Gastrocnemius medialis (tissue), 4 donors: ENCODE measurements around the gene KATNA1.

ENCODE experiments used
- POLR2A ChIP-seq, 2 donors: fragments of 450-650 bp; IDR thresholded peaks; one replicate each; pipeline ENCODE4 v1.6.1; 2017; ENCODE audit warnings: antibody characterized with exemption in 2 of 2, mild to moderate bottlenecking in 2 of 2, moderate library complexity in 2 of 2
- TF ChIP-seq, protein P1 (sequence below), 5 experiments: fragments of 450-650 bp in 3 of 5; fragments of 200-600 bp in 2 of 5; sonication (generic) in 2 of 5; IDR thresholded peaks in 4 of 5; conservative IDR thresholded peaks in 1 of 5; 1 replicate in 4 of 5; 2 replicates in 1 of 5; pipeline ENCODE4 v1.5.1; 2016 to 2019; ENCODE audit warnings: antibody characterized with exemption in 5 of 5, mild to moderate bottlenecking in 3 of 5, moderate library complexity in 3 of 5

- TF ChIP-seq, protein P1, sequence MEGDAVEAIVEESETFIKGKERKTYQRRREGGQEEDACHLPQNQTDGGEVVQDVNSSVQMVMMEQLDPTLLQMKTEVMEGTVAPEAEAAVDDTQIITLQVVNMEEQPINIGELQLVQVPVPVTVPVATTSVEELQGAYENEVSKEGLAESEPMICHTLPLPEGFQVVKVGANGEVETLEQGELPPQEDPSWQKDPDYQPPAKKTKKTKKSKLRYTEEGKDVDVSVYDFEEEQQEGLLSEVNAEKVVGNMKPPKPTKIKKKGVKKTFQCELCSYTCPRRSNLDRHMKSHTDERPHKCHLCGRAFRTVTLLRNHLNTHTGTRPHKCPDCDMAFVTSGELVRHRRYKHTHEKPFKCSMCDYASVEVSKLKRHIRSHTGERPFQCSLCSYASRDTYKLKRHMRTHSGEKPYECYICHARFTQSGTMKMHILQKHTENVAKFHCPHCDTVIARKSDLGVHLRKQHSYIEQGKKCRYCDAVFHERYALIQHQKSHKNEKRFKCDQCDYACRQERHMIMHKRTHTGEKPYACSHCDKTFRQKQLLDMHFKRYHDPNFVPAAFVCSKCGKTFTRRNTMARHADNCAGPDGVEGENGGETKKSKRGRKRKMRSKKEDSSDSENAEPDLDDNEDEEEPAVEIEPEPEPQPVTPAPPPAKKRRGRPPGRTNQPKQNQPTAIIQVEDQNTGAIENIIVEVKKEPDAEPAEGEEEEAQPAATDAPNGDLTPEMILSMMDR (IDR thresholded peaks at IDR 0.05 in 4 of 5, conservative IDR thresholded peaks at IDR 0.05 in 1 of 5): no peak
- no peak for TF ChIP-seq POLR2A (IDR thresholded peaks at IDR 0.05)
These were observed 67.6 kb downstream of the KATNA1 start for GRCh38 chr6:149580880-149581279.
